Ectodermal cell (in vitro differentiated cells): Measurements from ENCODE around the gene TWF2.

Source experiments
- H3K27ac ChIP-seq: 2 replicates; pipeline ENCODE4 v1.7.0; 2013; ENCODE audit warnings: mild to moderate bottlenecking, low read depth, low read length; ENCODE audit not compliant: insufficient read depth, poor library complexity, severe bottlenecking
- H3K27me3 ChIP-seq: 2 replicates; pipeline ENCODE4 v1.7.0; 2013; ENCODE audit warnings: mild to moderate bottlenecking, low read length; ENCODE audit not compliant: insufficient read depth, control insufficient read depth, poor library complexity, severe bottlenecking
- H3K36me3 ChIP-seq: one replicate; pipeline ENCODE4 v1.7.0; 2013; ENCODE audit warnings: low read length; ENCODE audit not compliant: control insufficient read depth, insufficient read depth
- H3K4me1 ChIP-seq: one replicate; pipeline ENCODE4 v1.7.0; 2013; ENCODE audit warnings: low read length; ENCODE audit not compliant: control insufficient read depth, insufficient read depth
- H3K4me3 ChIP-seq: 2 replicates; pipeline ENCODE4 v1.7.0; 2013; ENCODE audit warnings: low read depth, low read length, control low read depth; ENCODE audit not compliant: insufficient read depth
- H3K9me3 ChIP-seq: 2 replicates; pipeline ENCODE4 v1.7.0; 2013; ENCODE audit warnings: mild to moderate bottlenecking, low read length, moderate library complexity; ENCODE audit not compliant: control insufficient read depth
- WGBS, 2 experiments: methylation state at CpG; one replicate each; pipeline ENCODE4 v1.1.7; 2013; ENCODE audit warnings: missing lambda C conversion rate in 2 of 2; 5-methylcytosine and 5-hydroxymethylcytosine counted together

Gene TWF2

GRCh38 chr3:52204337-52205073 is 34.5 kb downstream of the TWF2 start:
- H3K4me1 ChIP-seq, result no peaks in the 10 kb centered on the region
- H3K9me3 ChIP-seq, result no peaks in the 10 kb centered on the region
- H3K27ac ChIP-seq, result no peak overlapping the region
- 94 to 95% methylated on average over 10 of the region's 10 CpGs for WGBS, 2 experiments
- no peak overlapping the region for H3K4me3 ChIP-seq
- no peaks in the 10 kb centered on the region for H3K27me3 ChIP-seq
- H3K36me3 ChIP-seq, result peaks cover 76% of the 10 kb centered on the region

GRCh38 chr3:52203701-52204100 is 35.3 kb downstream of the TWF2 start:
- H3K4me1 ChIP-seq, result peaks cover 8% of the 10 kb centered on the region
- no peaks in the 10 kb centered on the region for H3K9me3 ChIP-seq
- peaks cover 70% of the 10 kb centered on the region for H3K36me3 ChIP-seq
- H3K4me3 ChIP-seq, result no peak overlapping the region
- WGBS, 2 experiments, result 95 to 100% methylated on average over 1 of the region's 1 CpG
- no peak overlapping the region for H3K27ac ChIP-seq
- no peaks in the 10 kb centered on the region for H3K27me3 ChIP-seq

- no peaks in the 10 kb centered on the region for H3K27me3 ChIP-seq
- H3K9me3 ChIP-seq, result no peaks in the 10 kb centered on the region
- no peak overlapping the region for H3K27ac ChIP-seq
- H3K36me3 ChIP-seq, result peaks cover 58% of the 10 kb centered on the region
- WGBS, 2 experiments, result 97 to 98% methylated on average over 4 of the region's 4 CpGs
- peaks cover 10% of the 10 kb centered on the region for H3K4me1 ChIP-seq
- H3K4me3 ChIP-seq, result no peak overlapping the region
Measured at GRCh38 chr3:52202384-52203077, 36.4 kb downstream of the TWF2 start.

- no peak overlapping the region for H3K4me3 ChIP-seq
- no peaks in the 10 kb centered on the region for H3K9me3 ChIP-seq
- WGBS, 2 experiments, result 90 to 95% methylated on average over 4 to 5 of the region's 5 CpGs
- no peak overlapping the region for H3K27ac ChIP-seq
- H3K4me1 ChIP-seq, result peaks cover 17% of the 10 kb centered on the region
- H3K27me3 ChIP-seq, result no peaks in the 10 kb centered on the region
- peaks cover 49% of the 10 kb centered on the region for H3K36me3 ChIP-seq
Measured at GRCh38 chr3:52200981-52201679, 37.8 kb downstream of the TWF2 start.

GRCh38 chr3:52198643-52199608 is 40.0 kb downstream of the TWF2 start:
- Histone ChIP-seq H3K4me1 (peaks cover 17% of the 10 kb centered on the region), H3K9me3 (no peaks in the 10 kb centered on the region), H3K27me3 (no peaks in the 10 kb centered on the region), H3K36me3 (peaks cover 27% of the 10 kb centered on the region), H3K4me3 (peak overlapping the region; percentile 92), H3K27ac (no peak overlapping the region)
- 61 to 62% methylated on average over 14 of the region's 14 CpGs for WGBS, 2 experiments

GRCh38 chr3:52197842-52198625 is 40.9 kb downstream of the TWF2 start, which contains the start of gene ALAS1:
TSS of gene ALAS1 (plus strand) at chr3:52198160. CDS start at chr3:52199242, 1,082 bp downstream.
- 1% methylated on average over 71 of the region's 71 CpGs for WGBS, 2 experiments
- Histone ChIP-seq H3K27me3 (no peaks in the 10 kb centered on the region), H3K27ac (no peak within 1 kb of the TSS), H3K36me3 (peaks cover 19% of the 10 kb centered on the region), H3K4me3 (peak within 1 kb of the TSS; percentile 92), H3K9me3 (no peaks in the 10 kb centered on the region), H3K4me1 (peaks cover 17% of the 10 kb centered on the region)

- peaks cover 13% of the 10 kb centered on the region for H3K36me3 ChIP-seq
- H3K9me3 ChIP-seq, result no peaks in the 10 kb centered on the region
- no peaks in the 10 kb centered on the region for H3K27me3 ChIP-seq
- no peak overlapping the region for H3K27ac ChIP-seq
- peaks cover 17% of the 10 kb centered on the region for H3K4me1 ChIP-seq
- peak overlapping the region; percentile 92 for H3K4me3 ChIP-seq
- WGBS, 2 experiments, result 62 to 69% methylated on average over 10 of the region's 10 CpGs
Measured at GRCh38 chr3:52197499-52197841, 41.5 kb downstream of the TWF2 start.

- peaks cover 17% of the 10 kb centered on the region for H3K4me1 ChIP-seq
- no peak overlapping the region for H3K27ac ChIP-seq
- 87 to 92% methylated on average over 3 of the region's 3 CpGs for WGBS, 2 experiments
- no peak overlapping the region for H3K4me3 ChIP-seq
- peaks cover 9% of the 10 kb centered on the region for H3K36me3 ChIP-seq
- no peaks in the 10 kb centered on the region for H3K9me3 ChIP-seq
- H3K27me3 ChIP-seq, result no peaks in the 10 kb centered on the region
Measured at GRCh38 chr3:52196977-52197376, 42.0 kb downstream of the TWF2 start.

GRCh38 chr3:52195823-52196331 is 43.1 kb downstream of the TWF2 start:
- Histone ChIP-seq H3K4me3 (no peak overlapping the region), H3K36me3 (no peaks in the 10 kb centered on the region), H3K27me3 (no peaks in the 10 kb centered on the region), H3K4me1 (peaks cover 17% of the 10 kb centered on the region), H3K9me3 (no peaks in the 10 kb centered on the region), H3K27ac (no peak overlapping the region)
- 90 to 93% methylated on average over 10 of the region's 10 CpGs for WGBS, 2 experiments
